K562 (cell line): ENCODE results near the gene SIRT5.

Source experiments
- BRD4 ChIP-seq: fragments of 200-600 bp; sonication (generic); IDR thresholded peaks from 2 replicates; pipeline ENCODE4 v1.6.1; 2017; ENCODE audit warnings: inconsistent platforms
- MYC ChIP-seq, 2 experiments: fragments of 250-450 bp in 1 of 2; sonication (Bioruptor Pico) in 1 of 2; IDR thresholded peaks; 2 replicates each; pipeline versions ENCODE4 v1.5.1 to v1.6.1; 2012 to 2021; ENCODE audit warnings: low read depth in 2 of 2, borderline replicate concordance in 1 of 2, improper control_type of control experiment in 1 of 2, low read length in 1 of 2, mild to moderate bottlenecking in 1 of 2, moderate library complexity in 1 of 2
- TF ChIP-seq, protein P1 (sequence below): sonication (generic); formaldehyde crosslinking; IDR thresholded peaks from 2 replicates; pipeline ENCODE4 v1.8.0; 2022; ENCODE audit warnings: mild to moderate bottlenecking, missing genetic modification reagents, borderline replicate concordance

GRCh38 chr6:13653296-13653695 lies 78.9 kb downstream of the SIRT5 start:
- TF ChIP-seq MYC (IDR thresholded peaks at IDR 0.05; ENCODE audit: low read depth, low read length): no peak
- no peak for TF ChIP-seq MYC (CRISPR knock-in tag; IDR thresholded peaks at IDR 0.05; ENCODE audit: borderline replicate concordance, low read depth)
- TF ChIP-seq, protein P1, sequence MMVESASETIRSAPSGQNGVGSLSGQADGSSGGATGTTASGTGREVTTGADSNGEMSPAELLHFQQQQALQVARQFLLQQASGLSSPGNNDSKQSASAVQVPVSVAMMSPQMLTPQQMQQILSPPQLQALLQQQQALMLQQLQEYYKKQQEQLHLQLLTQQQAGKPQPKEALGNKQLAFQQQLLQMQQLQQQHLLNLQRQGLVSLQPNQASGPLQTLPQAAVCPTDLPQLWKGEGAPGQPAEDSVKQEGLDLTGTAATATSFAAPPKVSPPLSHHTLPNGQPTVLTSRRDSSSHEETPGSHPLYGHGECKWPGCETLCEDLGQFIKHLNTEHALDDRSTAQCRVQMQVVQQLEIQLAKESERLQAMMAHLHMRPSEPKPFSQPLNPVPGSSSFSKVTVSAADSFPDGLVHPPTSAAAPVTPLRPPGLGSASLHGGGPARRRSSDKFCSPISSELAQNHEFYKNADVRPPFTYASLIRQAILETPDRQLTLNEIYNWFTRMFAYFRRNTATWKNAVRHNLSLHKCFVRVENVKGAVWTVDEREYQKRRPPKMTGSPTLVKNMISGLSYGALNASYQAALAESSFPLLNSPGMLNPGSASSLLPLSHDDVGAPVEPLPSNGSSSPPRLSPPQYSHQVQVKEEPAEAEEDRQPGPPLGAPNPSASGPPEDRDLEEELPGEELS (CRISPR knock-in tag): no peak
- TF ChIP-seq BRD4: no peak
